DND-41 (cell line): ENCODE data around the gene CHTF18.

ENCODE experiments used
- ATAC-seq: fragments of 200-7000 bp; cut with Tn5 transposase; 3 replicates; pipeline ENCODE4 v1.9.1; 2021; ENCODE audit warnings: low read depth; ENCODE audit not compliant: insufficient read depth
- DNase-seq: peaks from one replicate; pipeline ENCODE4 v3.0.0-alpha.2; 2020
- H2AFZ ChIP-seq: 2 replicates; pipeline ENCODE4 v1.6.0; 2012; ENCODE audit warnings: low read depth, low read length
- H3K27ac ChIP-seq: 2 replicates; pipeline ENCODE4 v1.5.1; 2012; ENCODE audit warnings: low read length, inconsistent platforms
- H3K27me3 ChIP-seq: fragments of 200-600 bp; sonication (generic); 2 replicates; pipeline ENCODE4 v1.6.0; 2012; ENCODE audit warnings: low read length, mild to moderate bottlenecking, inconsistent platforms; ENCODE audit not compliant: insufficient read depth, poor library complexity
- H3K36me3 ChIP-seq: 2 replicates; pipeline ENCODE4 v1.5.1; 2012; ENCODE audit warnings: low read length, inconsistent platforms; ENCODE audit not compliant: insufficient read depth
- H3K4me1 ChIP-seq: 2 replicates; pipeline ENCODE4 v1.5.1; 2012; ENCODE audit warnings: mild to moderate bottlenecking, low read length; ENCODE audit not compliant: insufficient read depth
- H3K4me2 ChIP-seq: 2 replicates; pipeline ENCODE4 v1.6.0; 2012; ENCODE audit warnings: mild to moderate bottlenecking, moderate library complexity, low read length, inconsistent platforms; ENCODE audit not compliant: insufficient read depth
- H3K4me3 ChIP-seq, 2 experiments: fragments of 200-600 bp in 1 of 2; shearing (Covaris generic) in 1 of 2; 2 replicates each; pipeline ENCODE4 v1.5.1; 2012 to 2016; ENCODE audit warnings: inconsistent platforms in 2 of 2, low read length in 2 of 2, mild to moderate bottlenecking in 2 of 2, low read depth in 1 of 2, moderate library complexity in 1 of 2
- H3K79me2 ChIP-seq: 2 replicates; pipeline ENCODE4 v1.6.0; 2012; ENCODE audit warnings: low read length, inconsistent platforms; ENCODE audit not compliant: insufficient read depth
- H3K9ac ChIP-seq: 2 replicates; pipeline ENCODE4 v1.6.0; 2012; ENCODE audit warnings: low read depth, mild to moderate bottlenecking, inconsistent platforms, low read length, moderate library complexity
- H3K9me3 ChIP-seq: 2 replicates; pipeline ENCODE4 v1.5.1; 2012; ENCODE audit warnings: low read length, moderate library complexity, mild to moderate bottlenecking, inconsistent platforms; ENCODE audit not compliant: insufficient read depth, severe bottlenecking
- H4K20me1 ChIP-seq: 2 replicates; pipeline ENCODE4 v1.6.0; 2012; ENCODE audit warnings: low read length; ENCODE audit not compliant: insufficient read depth
- CTCF ChIP-seq: IDR thresholded peaks from 2 replicates; pipeline ENCODE4 v1.5.1; 2012; ENCODE audit warnings: borderline replicate concordance, low read length, moderate library complexity, mild to moderate bottlenecking; ENCODE audit not compliant: poor library complexity, severe bottlenecking; ENCODE audit errors: extremely low read depth
- EZH2 ChIP-seq: IDR thresholded peaks from 3 replicates; pipeline ENCODE4 v1.6.1; 2012; ENCODE audit warnings: borderline replicate concordance, low read depth, mild to moderate bottlenecking, moderate library complexity, low read length, inconsistent platforms; ENCODE audit not compliant: severe bottlenecking

CHTF18 gene

GRCh38 chr16:782766-783403 is 5.5 kb upstream of the CHTF18 start:
- Histone ChIP-seq H3K4me3 (no peak overlapping the region), H3K36me3 (peaks cover 28% of the 10 kb centered on the region), H4K20me1 (peaks cover 34% of the 10 kb centered on the region), H3K27ac (no peak overlapping the region), H3K79me2 (peaks cover 19% of the 10 kb centered on the region), H3K27me3 (no peaks in the 10 kb centered on the region), H3K4me1 (peaks cover 15% of the 10 kb centered on the region), H3K9me3 (no peaks in the 10 kb centered on the region), H3K9ac (no peak overlapping the region), H3K4me2 (no peak overlapping the region), H2AFZ (no peak overlapping the region)
- peak; percentile 23 for ATAC-seq
- no peak for DNase-seq
- TF ChIP-seq CTCF = no peak
- TF ChIP-seq EZH2 = no peak

GRCh38 chr16:783404-784161 is 4.8 kb upstream of the CHTF18 start:
- peaks cover 23% of the 10 kb centered on the region for H3K79me2 ChIP-seq
- no peak overlapping the region for H3K27ac ChIP-seq
- ATAC-seq (peak; percentile 6; the same call in 1 of the 3 replicates), DNase-seq (no peak)
- H3K9ac ChIP-seq = no peak overlapping the region
- H3K9me3 ChIP-seq = no peaks in the 10 kb centered on the region
- no peak overlapping the region for H3K4me2 ChIP-seq
- H3K4me3 ChIP-seq = no peak overlapping the region
- no peaks in the 10 kb centered on the region for H3K27me3 ChIP-seq
- H3K36me3 ChIP-seq = peaks cover 29% of the 10 kb centered on the region
- TF ChIP-seq CTCF (no peak), EZH2 (no peak)
- no peak overlapping the region for H2AFZ ChIP-seq
- peaks cover 15% of the 10 kb centered on the region for H3K4me1 ChIP-seq
- peaks cover 36% of the 10 kb centered on the region for H4K20me1 ChIP-seq

- H3K79me2 ChIP-seq = peaks cover 32% of the 10 kb centered on the region
- no peak overlapping the region for H2AFZ ChIP-seq
- H3K4me1 ChIP-seq = peaks cover 21% of the 10 kb centered on the region
- H4K20me1 ChIP-seq = peaks cover 40% of the 10 kb centered on the region
- H3K9ac ChIP-seq = no peak overlapping the region
- TF ChIP-seq EZH2 = no peak
- no peak for TF ChIP-seq CTCF
- H3K27ac ChIP-seq = no peak overlapping the region
- no peaks in the 10 kb centered on the region for H3K27me3 ChIP-seq
- no peak for ATAC-seq
- H3K9me3 ChIP-seq = no peaks in the 10 kb centered on the region
- no peak for DNase-seq
- no peak overlapping the region for H3K4me2 ChIP-seq
- peaks cover 35% of the 10 kb centered on the region for H3K36me3 ChIP-seq
- H3K4me3 ChIP-seq = no peak overlapping the region
These were observed 4.0 kb upstream of the CHTF18 start for GRCh38 chr16:784431-784830.
